PC-9 (cell line): ENCODE data around the gene OPHN1. TPM values are rescaled to one million over a fixed set of nuclear protein-coding genes. Genes with fewer than 3 reads are reported as not detected.

Experiments
- BruUV-seq: library from RNA; stranded (reverse); fragments of 400-500 nt; replicated peaks from 2 replicates; lab custom pipeline; 2021; lab: Mats Ljungman, UMichigan
- CTCF ChIA-PET: fragments of 300-600 bp; sonication (Branson Sonifier 250); formaldehyde crosslinking; loops from one replicate; lab custom pipeline; 2022; ENCODE audit warnings: antibody characterized with exemption; lab: Charles Lee
- POLR2A ChIA-PET: fragments of 300-600 bp; sonication (Branson Sonifier 250); formaldehyde crosslinking; loops from one replicate; lab custom pipeline; 2022; ENCODE audit warnings: antibody characterized with exemption; ENCODE audit not compliant: unreplicated experiment; lab: Charles Lee
- DNase-seq, 2 experiments: peaks; one replicate each; pipeline versions ENCODE4 v3.0.0 to v3.0.0-alpha.2; 2015 to 2022; ENCODE audit warnings: mixed read lengths in 1 of 2
- H2AFZ ChIP-seq: fragments of 200-600 bp; sonication (generic); 2 replicates; pipeline ENCODE4 v1.8.1; 2017; ENCODE audit warnings: antibody characterized with exemption
- H3F3A ChIP-seq: fragments of 200-600 bp; sonication (generic); 2 replicates; pipeline ENCODE4 v1.8.1; 2017; ENCODE audit warnings: antibody characterized with exemption, mild to moderate bottlenecking, low read depth; ENCODE audit not compliant: insufficient read depth
- H3K27ac ChIP-seq: fragments of 200-600 bp; sonication (generic); 2 replicates; pipeline ENCODE4 v1.6.1; 2016; ENCODE audit warnings: mixed run types
- H3K27me3 ChIP-seq: fragments of 200-600 bp; sonication (generic); 2 replicates; pipeline ENCODE4 v1.6.1; 2016; ENCODE audit warnings: low read depth, mixed run types; ENCODE audit not compliant: insufficient read depth
- H3K36me3 ChIP-seq: fragments of 200-600 bp; sonication (generic); 2 replicates; pipeline ENCODE4 v1.6.1; 2016; ENCODE audit warnings: low read depth, mixed run types
- H3K4me1 ChIP-seq: fragments of 200-600 bp; sonication (generic); replicated peaks from 2 replicates; pipeline ENCODE4 v1.6.1; 2016; ENCODE audit warnings: mixed run types; ENCODE audit not compliant: insufficient read depth
- H3K4me2 ChIP-seq: fragments of 200-600 bp; sonication (generic); 2 replicates; pipeline ENCODE4 v1.6.1; 2017; ENCODE audit warnings: mixed run types
- H3K4me3 ChIP-seq: fragments of 200-600 bp; sonication (generic); 2 replicates; pipeline ENCODE4 v1.6.1; 2016; ENCODE audit warnings: mixed run types
- H3K79me2 ChIP-seq: fragments of 200-600 bp; sonication (generic); 2 replicates; pipeline ENCODE4 v1.6.1; 2017; ENCODE audit warnings: low read depth, mixed run types
- H3K9me2 ChIP-seq: fragments of 200-600 bp; sonication (generic); 2 replicates; pipeline ENCODE4 v1.8.1; 2017; ENCODE audit warnings: mild to moderate bottlenecking; ENCODE audit not compliant: insufficient read depth
- H3K9me3 ChIP-seq: fragments of 200-600 bp; sonication (generic); 2 replicates; pipeline ENCODE4 v1.8.1; 2016; ENCODE audit warnings: low read depth; ENCODE audit not compliant: insufficient read depth
- H4K20me1 ChIP-seq: fragments of 200-600 bp; sonication (generic); 2 replicates; pipeline ENCODE4 v1.8.1; 2017; ENCODE audit not compliant: insufficient read depth
- EZH2 ChIP-seq: fragments of 200-600 bp; sonication (generic); IDR thresholded peaks from 2 replicates; pipeline ENCODE4 v1.8.0; 2017; ENCODE audit warnings: antibody characterized with exemption, low read depth
- intact Hi-C: fragments of 100-400 bp; cut with micrococcal nuclease; formaldehyde crosslinking; loops from one replicate; pipeline ENCODE4 v1.10.0; 2022; ENCODE audit not compliant: unreplicated experiment
- total RNA-seq: library from RNA; stranded (reverse); gene quantifications from 2 replicates; pipeline ENCODE4 v1.2.3, GENCODE V29; 2021
- TF ChIP-seq, protein P1 (sequence below): fragments of 200-600 bp; sonication (generic); conservative IDR thresholded peaks from 2 replicates; pipeline ENCODE4 v1.6.1; 2017; ENCODE audit warnings: mixed run types, antibody characterized with exemption, mild to moderate bottlenecking, moderate library complexity

OPHN1 gene
- total RNA-seq, 1 experiment from 2014 or later: 9.3 TPM

DNA sequence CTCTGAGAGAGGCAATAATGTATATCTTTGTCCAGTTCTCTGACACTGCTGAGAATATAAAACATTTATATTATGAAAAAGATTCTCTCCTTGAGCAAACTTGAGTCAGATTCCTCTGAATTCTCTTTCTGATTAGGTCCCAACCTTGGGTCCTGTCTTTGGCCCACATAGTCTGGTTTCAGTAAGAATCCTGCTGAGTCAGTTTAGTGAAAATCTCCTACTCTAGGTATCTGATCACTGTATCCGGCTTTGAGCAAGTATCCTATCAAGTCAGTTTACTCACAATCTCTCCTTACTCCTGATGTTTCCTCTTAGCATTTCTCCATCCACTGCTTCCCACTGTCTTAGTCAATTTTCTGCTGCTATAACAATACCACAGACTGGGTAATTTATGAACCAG is 253.9 kb downstream of the OPHN1 start:
- no peak for TF ChIP-seq EZH2
- TF ChIP-seq, protein P1, sequence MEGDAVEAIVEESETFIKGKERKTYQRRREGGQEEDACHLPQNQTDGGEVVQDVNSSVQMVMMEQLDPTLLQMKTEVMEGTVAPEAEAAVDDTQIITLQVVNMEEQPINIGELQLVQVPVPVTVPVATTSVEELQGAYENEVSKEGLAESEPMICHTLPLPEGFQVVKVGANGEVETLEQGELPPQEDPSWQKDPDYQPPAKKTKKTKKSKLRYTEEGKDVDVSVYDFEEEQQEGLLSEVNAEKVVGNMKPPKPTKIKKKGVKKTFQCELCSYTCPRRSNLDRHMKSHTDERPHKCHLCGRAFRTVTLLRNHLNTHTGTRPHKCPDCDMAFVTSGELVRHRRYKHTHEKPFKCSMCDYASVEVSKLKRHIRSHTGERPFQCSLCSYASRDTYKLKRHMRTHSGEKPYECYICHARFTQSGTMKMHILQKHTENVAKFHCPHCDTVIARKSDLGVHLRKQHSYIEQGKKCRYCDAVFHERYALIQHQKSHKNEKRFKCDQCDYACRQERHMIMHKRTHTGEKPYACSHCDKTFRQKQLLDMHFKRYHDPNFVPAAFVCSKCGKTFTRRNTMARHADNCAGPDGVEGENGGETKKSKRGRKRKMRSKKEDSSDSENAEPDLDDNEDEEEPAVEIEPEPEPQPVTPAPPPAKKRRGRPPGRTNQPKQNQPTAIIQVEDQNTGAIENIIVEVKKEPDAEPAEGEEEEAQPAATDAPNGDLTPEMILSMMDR: no peak

GRCh38 chrX:68177542-68177941 is 255.8 kb downstream of the OPHN1 start:
- Histone ChIP-seq H3K4me2 (no peak overlapping the region), H3K4me3 (no peak overlapping the region), H3K79me2 (no peaks in the 10 kb centered on the region), H3K27ac (no peak overlapping the region), H3K4me1 (no peaks in the 10 kb centered on the region), H3F3A (no peaks in the 10 kb centered on the region), H3K36me3 (no peaks in the 10 kb centered on the region), H3K9me2 (no peaks in the 10 kb centered on the region), H4K20me1 (no peaks in the 10 kb centered on the region), H2AFZ (no peak overlapping the region), H3K27me3 (no peaks in the 10 kb centered on the region), H3K9me3 (no peaks in the 10 kb centered on the region)
- ChIA-PET POLR2A (no interaction called here), CTCF (no interaction called here)
- BruUV-seq: no TSS peak
- TF ChIP-seq EZH2: no peak
- TF ChIP-seq, protein P1: no peak
- DNase-seq: no peak
- intact Hi-C loops: no loop called here

More for the DNA sequence above, 253.9 kb downstream of the OPHN1 start:
- Histone ChIP-seq H3K4me3 (no peak overlapping the region), H3K4me2 (no peak overlapping the region), H2AFZ (no peak overlapping the region), H3K9me3 (no peaks in the 10 kb centered on the region), H3K36me3 (no peaks in the 10 kb centered on the region), H3K79me2 (no peaks in the 10 kb centered on the region), H3K9me2 (no peaks in the 10 kb centered on the region), H3K4me1 (no peaks in the 10 kb centered on the region), H4K20me1 (no peaks in the 10 kb centered on the region), H3F3A (no peaks in the 10 kb centered on the region), H3K27ac (no peak overlapping the region), H3K27me3 (no peaks in the 10 kb centered on the region)
- no peak for DNase-seq
- ChIA-PET POLR2A (no interaction called here), CTCF (no interaction called here)
- no TSS peak for BruUV-seq
- intact Hi-C loops: no loop called here

- H3K9me3 ChIP-seq: no peaks in the 10 kb centered on the region
- H3K9me2 ChIP-seq: no peaks in the 10 kb centered on the region
- no peak overlapping the region for H2AFZ ChIP-seq
- no peak overlapping the region for H3K4me3 ChIP-seq
- TF ChIP-seq, protein P1: no peak
- no peak for TF ChIP-seq EZH2
- H3K4me1 ChIP-seq: no peaks in the 10 kb centered on the region
- H3K36me3 ChIP-seq: no peaks in the 10 kb centered on the region
- intact Hi-C loops: no loop called here
- no peak overlapping the region for H3K27ac ChIP-seq
- no peaks in the 10 kb centered on the region for H3F3A ChIP-seq
- no peak for DNase-seq
- ChIA-PET CTCF (no interaction called here), POLR2A (no interaction called here)
- H4K20me1 ChIP-seq: no peaks in the 10 kb centered on the region
- H3K79me2 ChIP-seq: no peaks in the 10 kb centered on the region
- H3K4me2 ChIP-seq: no peak overlapping the region
- H3K27me3 ChIP-seq: no peaks in the 10 kb centered on the region
- no TSS peak for BruUV-seq
Measured at GRCh38 chrX:68175562-68175961, 257.7 kb downstream of the OPHN1 start.
